Pancreas (tissue), 10 donors: Measurements from ENCODE around the gene PLEKHH1. TPM values are rescaled to one million over a fixed set of nuclear protein-coding genes. Genes with fewer than 3 reads are reported as not detected.

ENCODE experiments used
- ATAC-seq, 4 donors: fragments of 200-7000 bp; cut with Tn5 transposase; one replicate each; pipeline versions ENCODE4 v1.8.0 to v1.9.1; 2020; ENCODE audit warnings: mild to moderate bottlenecking in 4 of 4, moderate library complexity in 4 of 4
- DNase-seq, 6 donors: peaks; one replicate each; pipeline ENCODE4 v3.0.0-alpha.2; 2020
- FAIRE-seq: peaks from 2 replicates; lab custom pipeline; 2012; peaks lifted over from hg19 to GRCh38; lab: Jason Lieb, UNC
- H3K27ac ChIP-seq, 4 donors: fragments of 200-600 bp; sonication (generic); 1 replicate in 3 of 4; 2 replicates in 1 of 4; pipeline versions ENCODE4 v1.5.0 to v1.8.0; 2020
- H3K27me3 ChIP-seq, 4 donors: fragments of 200-600 bp; one replicate each; pipeline ENCODE4 v1.8.0; 2021
- H3K36me3 ChIP-seq, 3 donors: fragments of 200-600 bp; sonication (generic) in 1 of 3; one replicate each; pipeline versions ENCODE4 v1.5.0 to v1.8.0; 2020 to 2021
- H3K4me1 ChIP-seq, 3 donors: fragments of 200-600 bp; one replicate each; pipeline ENCODE4 v1.8.0; 2021
- H3K4me3 ChIP-seq, 4 donors: fragments of 200-600 bp; sonication (generic) in 2 of 4; one replicate each; pipeline versions ENCODE4 v1.5.0 to v1.8.0; 2020 to 2021
- H3K9me3 ChIP-seq, 4 donors: fragments of 200-600 bp; one replicate each; pipeline ENCODE4 v1.8.0; 2021
- CTCF ChIP-seq, 4 donors: fragments of 200-600 bp; sonication (generic) in 3 of 4; IDR thresholded peaks; one replicate each; pipeline versions ENCODE4 v1.5.0 to v1.8.0; 2021; ENCODE audit warnings: antibody characterized with exemption in 4 of 4
- WGBS, 2 donors: extraction: QIAGEN DNeasy Blood & Tissue Kit; methylation state at CpG; one replicate each; pipeline ENCODE4 v1.1.7; 2013; 5-methylcytosine and 5-hydroxymethylcytosine counted together
- intact Hi-C, 3 donors: fragments of 100-400 bp; cut with DNase I; formaldehyde crosslinking; loops; one replicate each; pipeline versions ENCODE4 v1.11.1 to v1.14.2; 2022
- polyA plus RNA-seq, 2 donors: library from polyadenylated mRNA; stranded (reverse); fragments of 200-250 nt; gene quantifications; one replicate each; pipeline ENCODE4 v1.2.3, GENCODE V29; 2013
- total RNA-seq, 6 donors: library from RNA; stranded (reverse); fragmentation: NEBNext Ultra II Directional in 4 of 6; extraction: Animal tissue kit (Norgen Biotek cat#: 25700) in 4 of 6; gene quantifications; one replicate each; pipeline versions ENCODE4 v1.2.1 to v1.2.4, GENCODE V29; 2021 to 2023
- donor health status: healthy with polysubstance abuse.
- donor health status: DM: no; HTN: no; CAD: no; lungs with moderate emphysema.
- donor health status: DM: no; HTN: no; CAD: no.
- donor health status: control.
- donor health status: control.
- donor health status: Bipolar disorder and iron deficiency.
- donor health status: DM: yes; HTN: yes; CAD: no.
- donor health status: DM: no; HTN: no; CAD: no.
- donor health status: DM: no; HTN: no; CAD: no.
- donor health status: DM: yes; HTN: yes; CAD: no.

PLEKHH1 gene
- total and polyA plus RNA-seq, 8 donors = 15.0 to 48.8 (median 22.6) TPM

- Histone ChIP-seq H3K4me1 (no peaks in the 10 kb centered on the region), H3K36me3 (no peaks in the 10 kb centered on the region), H3K9me3 (no peaks in the 10 kb centered on the region), H3K4me3 (no peak overlapping the region), H3K27me3 (no peaks in the 10 kb centered on the region), H3K27ac (no peak overlapping the region)
- ATAC-seq (no peak), DNase-seq (peak in 1 of 6 donors; percentile 18), FAIRE-seq (no peak)
- WGBS, 2 donors = 87 to 90% methylated on average over 4 of the region's 4 CpGs
- no peak for TF ChIP-seq CTCF (IDR thresholded peaks at IDR 0.05)
- intact Hi-C loops = no loop called here
Observed at GRCh38 chr14:67549734-67550133, 16.6 kb downstream of the PLEKHH1 start.

GRCh38 chr14:67551123-67551522 is 18.0 kb downstream of the PLEKHH1 start:
- FAIRE-seq (no peak), ATAC-seq (no peak), DNase-seq (no peak)
- no peak overlapping the region for H3K27ac ChIP-seq
- WGBS, 2 donors = 97% methylated on average over 3 of the region's 3 CpGs
- TF ChIP-seq CTCF (IDR thresholded peaks at IDR 0.05) = no peak
- H3K4me1 ChIP-seq = no peaks in the 10 kb centered on the region
- no peaks in the 10 kb centered on the region for H3K27me3 ChIP-seq
- H3K4me3 ChIP-seq = no peak overlapping the region
- intact Hi-C loops = no loop called here
- no peaks in the 10 kb centered on the region for H3K36me3 ChIP-seq
- H3K9me3 ChIP-seq = no peaks in the 10 kb centered on the region

- Histone ChIP-seq H3K36me3 (no peaks in the 10 kb centered on the region), H3K9me3 (no peaks in the 10 kb centered on the region), H3K27ac (no peak overlapping the region), H3K4me3 (no peak overlapping the region), H3K27me3 (no peaks in the 10 kb centered on the region), H3K4me1 (no peaks in the 10 kb centered on the region)
- FAIRE-seq = no peak
- DNase-seq = no peak
- TF ChIP-seq CTCF (IDR thresholded peaks at IDR 0.05) = no peak
- 92 to 94% methylated on average over 3 of the region's 3 CpGs for WGBS, 2 donors
- intact Hi-C loops = no loop called here
- no peak for ATAC-seq
Observed at GRCh38 chr14:67551940-67552339, 18.9 kb downstream of the PLEKHH1 start.

GRCh38 chr14:67553547-67553946 is 20.5 kb downstream of the PLEKHH1 start:
- Histone ChIP-seq H3K4me3 (no peak overlapping the region), H3K27ac (no peak overlapping the region), H3K36me3 (peaks cover 0 to 8% (median 0%) of the 10 kb centered on the region in 3 donors), H3K27me3 (no peaks in the 10 kb centered on the region), H3K9me3 (no peaks in the 10 kb centered on the region), H3K4me1 (no peaks in the 10 kb centered on the region)
- intact Hi-C loops = no loop called here
- 37% methylated on average over 3 of the region's 3 CpGs for WGBS, 2 donors
- FAIRE-seq = no peak
- ATAC-seq = peak; percentile 25 to 70 (median 60)
- DNase-seq = peak in 1 of 6 donors; percentile 19
- TF ChIP-seq CTCF (IDR thresholded peaks at IDR 0.05) = no peak

GRCh38 chr14:67554341-67554740 is 21.3 kb downstream of the PLEKHH1 start:
- intact Hi-C loops = no loop called here
- DNase-seq = peak in 1 of 6 donors; percentile 24
- Histone ChIP-seq H3K9me3 (no peaks in the 10 kb centered on the region), H3K4me3 (no peak overlapping the region), H3K27me3 (no peaks in the 10 kb centered on the region), H3K36me3 (peaks cover 0 to 8% (median 0%) of the 10 kb centered on the region in 3 donors), H3K4me1 (no peaks in the 10 kb centered on the region), H3K27ac (no peak overlapping the region)
- TF ChIP-seq CTCF (IDR thresholded peaks at IDR 0.05) = no peak
- ATAC-seq = no peak
- WGBS, 2 donors = 94 to 97% methylated on average over 7 of the region's 7 CpGs
- no peak for FAIRE-seq
